Hematopoietic multipotent progenitor cell treated with erythropoietin and hydrocortisone succinate and interleukin-3 and kit ligand, for 4 days (in vitro differentiated cells): ENCODE results near the gene PCNX4.
"Not testable (repeated sequence)": the region's sequence is repeated elsewhere in the genome, so short reads cannot be mapped to it uniquely, and the experiment has no call there.

Source experiments
- DNase-seq: peaks from one replicate; pipeline ENCODE4 v3.0.0-alpha.2; 2015

PCNX4 gene

DNA sequence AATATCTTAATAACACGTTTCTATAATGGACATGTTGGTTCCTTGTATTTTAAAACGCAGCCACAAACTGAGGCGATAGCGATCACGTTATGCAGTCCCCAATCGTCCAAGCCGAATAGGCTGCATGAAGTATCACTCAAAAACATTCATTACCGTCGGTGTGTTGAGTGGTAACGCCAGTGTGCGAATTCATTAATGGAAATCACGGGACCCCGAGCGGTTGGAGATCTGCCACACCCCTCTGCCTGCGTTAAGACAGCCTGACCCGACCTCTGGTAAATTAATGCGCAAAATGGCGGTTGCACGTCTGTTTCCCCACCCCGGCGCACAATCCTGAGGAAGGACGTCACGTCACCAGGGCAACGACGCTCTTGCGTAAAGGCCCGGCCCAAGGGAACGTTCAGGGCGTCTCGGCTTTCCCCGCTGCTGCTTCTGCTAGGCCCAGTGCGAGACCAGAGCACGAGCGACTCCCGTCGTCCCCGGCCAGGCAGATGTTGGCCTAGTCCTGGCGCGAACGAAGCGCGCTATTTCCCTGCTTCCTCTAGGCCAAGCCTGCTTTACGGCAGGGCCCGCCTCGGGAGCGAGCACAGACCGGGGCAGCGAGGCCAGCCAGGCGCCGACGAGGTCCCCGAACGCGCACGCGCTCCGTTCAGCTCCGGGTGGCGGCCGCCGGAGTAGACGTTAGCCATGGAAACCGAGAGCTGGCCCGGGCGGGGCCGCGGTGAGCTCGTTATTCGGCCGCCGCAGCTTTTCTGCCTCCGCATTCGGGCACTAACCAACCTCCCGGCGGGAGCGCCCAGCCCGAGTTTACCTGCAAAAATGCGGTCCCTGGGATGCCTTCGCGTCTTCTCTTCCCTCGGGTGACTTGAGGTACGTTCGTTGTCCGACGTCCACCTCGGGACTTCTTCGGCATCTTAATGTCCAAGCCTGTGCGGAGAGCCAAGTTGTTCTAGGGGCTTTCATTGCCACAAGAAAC lies at the start of gene PCNX4:
TSS of gene PCNX4 (plus strand) at position 374 of the 976 bp plus-strand sequence. CDS start 15,716 bp downstream, outside the sequence.
- DNase-seq = peak; percentile 100

DNA sequence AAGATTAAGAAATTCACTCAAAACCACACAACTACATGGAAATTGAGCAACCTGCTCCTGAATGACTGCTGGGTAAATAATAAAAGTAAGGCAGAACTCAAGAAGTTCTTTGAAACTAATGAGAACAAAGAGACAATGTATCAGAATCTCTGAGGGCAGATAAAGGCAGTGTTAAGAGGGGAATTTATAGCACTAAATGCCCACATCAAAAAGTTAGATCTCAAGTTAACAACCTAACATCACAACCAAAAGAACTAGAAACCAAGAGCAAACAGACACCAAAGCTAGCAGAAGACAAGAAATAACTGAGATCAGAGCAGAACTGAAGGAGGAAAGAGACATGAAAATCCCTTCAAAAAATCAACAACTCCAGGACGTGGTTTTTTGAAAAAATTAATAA lies 43.7 kb upstream of the PCNX4 start:
- not testable (repeated sequence) for DNase-seq

- DNase-seq = peak; percentile 34
Measured at GRCh38 chr14:60051721-60052221, 40.0 kb upstream of the PCNX4 start.

- DNase-seq = no peak
Measured at GRCh38 chr14:60058087-60058486, 33.6 kb upstream of the PCNX4 start.

DNA sequence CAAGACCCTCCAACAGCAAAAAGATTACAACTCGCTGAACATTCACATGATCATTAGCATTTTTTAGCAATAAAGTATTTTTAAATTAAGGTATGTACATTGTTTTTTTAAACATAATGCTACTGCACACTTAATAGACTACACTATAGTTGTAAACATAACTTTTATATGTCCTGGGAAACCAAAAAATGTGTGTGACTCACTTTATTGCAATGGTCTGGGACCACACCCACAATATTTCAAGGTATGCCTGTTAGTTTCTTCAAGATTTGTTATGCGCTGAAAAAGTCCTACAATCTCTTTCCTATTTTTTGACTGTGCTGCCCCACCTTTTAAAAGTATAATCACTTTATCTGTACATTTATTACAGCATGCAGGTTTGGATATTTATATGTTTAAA lies 30.4 kb upstream of the PCNX4 start:
- DNase-seq = no peak

GRCh38 chr14:60064491-60065072 lies 27.1 kb upstream of the PCNX4 start:
- DNase-seq = peak; percentile 72

DNA sequence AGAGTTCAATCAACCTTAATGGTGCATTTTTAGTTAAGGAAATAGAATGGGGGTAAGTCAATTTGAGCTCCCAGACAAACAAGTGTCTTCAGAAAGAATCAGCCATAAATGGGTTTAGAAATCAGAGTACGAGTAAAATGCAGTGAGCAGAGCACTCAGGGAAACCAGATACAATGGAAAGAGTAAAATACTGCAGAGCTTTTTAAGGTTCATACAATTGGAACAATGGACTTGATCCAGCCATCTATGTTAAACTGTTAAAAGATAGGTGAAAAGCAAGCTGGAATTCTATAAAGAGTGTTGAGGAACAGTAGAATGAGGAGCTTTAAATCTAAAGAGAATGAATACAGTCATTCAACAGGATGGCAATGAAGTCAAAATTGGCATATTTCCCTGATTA lies 23.8 kb upstream of the PCNX4 start:
- no peak for DNase-seq

DNA sequence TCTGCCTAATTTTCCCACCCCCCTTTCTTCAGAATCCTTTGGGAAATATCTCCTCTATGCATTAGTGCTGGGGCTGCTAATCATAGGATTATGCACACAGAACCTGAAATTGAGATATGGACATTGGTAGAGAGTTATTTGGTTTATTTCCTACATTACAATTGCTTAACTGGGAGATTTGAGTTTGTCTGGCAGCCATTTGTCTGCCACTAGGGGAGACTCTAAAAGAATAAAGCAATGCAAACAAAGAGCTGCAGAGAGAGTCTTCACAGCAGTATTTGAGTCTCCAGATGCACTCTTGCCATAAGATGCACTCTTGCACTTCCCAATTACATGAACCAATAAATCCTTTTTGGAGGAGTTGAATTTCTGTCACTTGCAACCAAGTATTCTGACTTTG lies 12.0 kb upstream of the PCNX4 start:
- peak; percentile 28 for DNase-seq

GRCh38 chr14:60085085-60085484 lies 6.6 kb upstream of the PCNX4 start:
- DNase-seq = no peak

- no peak for DNase-seq
Measured at GRCh38 chr14:60085693-60086092, 6.0 kb upstream of the PCNX4 start.

- peak; percentile 22 for DNase-seq
Measured at GRCh38 chr14:60087668-60088067, 4.1 kb upstream of the PCNX4 start.

DNA sequence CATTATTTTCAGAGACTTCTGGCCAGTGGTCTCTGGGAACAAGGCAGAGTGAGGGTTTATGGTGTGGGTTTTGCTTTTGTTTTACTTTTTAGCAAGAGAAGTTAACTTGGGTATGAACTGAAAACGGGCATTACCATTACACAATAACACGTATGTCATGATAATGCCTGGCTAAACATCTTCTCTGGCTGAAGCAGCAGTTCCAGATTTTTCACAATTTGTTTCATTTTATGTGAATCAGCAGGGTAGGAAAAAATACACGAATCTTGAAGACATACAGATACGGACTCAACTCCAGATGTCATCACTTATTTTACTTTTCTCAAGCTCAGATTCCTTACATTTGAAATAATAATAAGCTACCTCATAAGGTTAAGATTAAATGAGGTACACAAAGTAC lies 2.5 kb upstream of the PCNX4 start:
- DNase-seq = no peak

GRCh38 chr14:60090864-60091519 lies 731 bp upstream of the PCNX4 start:
- DNase-seq = peak; percentile 82

DNA sequence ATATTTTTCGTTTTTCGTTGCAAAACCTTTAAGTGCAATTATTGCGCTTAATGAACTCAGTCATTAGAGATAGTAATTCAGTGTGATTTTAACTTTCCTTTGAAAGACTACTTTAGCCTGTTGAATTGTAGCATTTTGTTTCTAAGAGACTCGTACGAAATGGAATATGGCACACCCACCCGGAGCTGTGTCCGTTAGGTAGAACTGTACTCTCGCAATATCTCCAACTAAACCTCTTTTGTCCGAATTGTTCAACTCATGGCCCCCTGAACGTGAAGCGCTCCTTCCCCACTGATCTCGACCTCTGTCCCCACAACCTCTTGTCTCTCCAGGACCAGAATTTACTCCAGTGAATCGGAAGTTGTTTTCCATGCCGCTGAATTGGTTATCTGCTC lies 800 bp downstream of the PCNX4 start:
- peak; percentile 73 for DNase-seq

GRCh38 chr14:60093080-60093479 lies 1.4 kb downstream of the PCNX4 start:
- peak; percentile 35 for DNase-seq

DNA sequence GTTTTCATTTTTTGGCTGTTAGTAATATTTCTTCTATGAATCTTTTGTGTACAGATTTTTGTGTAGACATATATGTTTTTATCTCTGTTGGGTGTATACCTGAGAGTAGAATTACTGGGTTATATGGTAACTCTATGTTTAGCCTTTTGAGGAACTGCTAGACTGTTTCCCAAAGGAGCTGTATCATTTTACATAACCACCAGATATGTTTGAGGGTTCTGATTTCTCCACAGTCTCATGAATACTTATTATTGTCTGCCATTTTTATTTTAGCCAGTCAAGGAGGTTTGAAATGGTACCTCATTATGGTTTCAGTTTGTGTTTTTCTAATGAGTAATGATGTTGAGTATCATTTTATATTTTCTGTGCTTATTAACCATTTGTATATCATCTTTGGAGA lies 1.9 kb downstream of the PCNX4 start:
- DNase-seq = peak; percentile 38

DNA sequence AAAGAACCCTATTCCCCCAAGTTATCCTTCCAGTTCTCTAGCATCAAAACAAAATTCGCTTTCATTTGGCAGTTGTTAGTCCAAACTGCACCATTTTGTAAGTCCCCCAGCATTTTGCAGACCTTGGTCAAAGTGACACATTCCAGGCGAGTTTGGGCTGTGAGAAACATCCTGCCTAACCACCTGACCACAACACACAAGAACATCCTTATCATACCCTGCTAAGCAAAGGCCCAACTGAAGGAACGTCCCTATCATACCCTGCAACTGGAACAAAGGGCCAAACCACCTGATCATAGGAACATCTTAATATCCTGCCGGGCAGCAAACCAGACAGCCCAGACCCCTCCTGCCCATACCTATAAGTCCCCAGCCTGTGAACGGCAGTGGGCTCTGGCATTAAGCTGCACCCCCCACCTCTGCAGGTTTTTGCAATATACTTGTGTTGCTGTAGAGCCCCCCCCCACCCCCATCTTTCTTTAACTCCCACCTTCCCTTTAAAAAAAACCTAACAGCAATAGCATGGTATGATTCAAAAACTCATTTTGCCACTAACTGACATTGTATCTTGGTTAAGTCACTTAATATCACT lies 2.7 kb downstream of the PCNX4 start:
- peak; percentile 94 for DNase-seq

GRCh38 chr14:60095231-60095630 lies 3.5 kb downstream of the PCNX4 start:
- DNase-seq = no peak

GRCh38 chr14:60095781-60096450 lies 4.2 kb downstream of the PCNX4 start:
- DNase-seq = no peak

GRCh38 chr14:60097974-60098373 lies 6.3 kb downstream of the PCNX4 start:
- no peak for DNase-seq

- DNase-seq = not testable (repeated sequence)
Measured at GRCh38 chr14:60099855-60100254, 8.1 kb downstream of the PCNX4 start.

- no peak for DNase-seq
Measured at GRCh38 chr14:60101786-60102185, 10.1 kb downstream of the PCNX4 start.
